ENCODE data around the gene ACTR5.
"Not testable (repeated sequence)": the region's sequence is repeated elsewhere in the genome, so short reads cannot be mapped to it uniquely, and the experiment has no call there.

Gene ACTR5

GRCh38 chr20:38764567-38765318, 16.5 kb downstream of the ACTR5 start:
- peak in 1 of 2 donors; percentile 19 for DNase-seq (ENCODE audit: low read depth in 2 of 2)

GRCh38 chr20:38766071-38766470, 17.8 kb downstream of the ACTR5 start:
- no peak for DNase-seq (ENCODE audit: low read depth in 2 of 2)

DNA sequence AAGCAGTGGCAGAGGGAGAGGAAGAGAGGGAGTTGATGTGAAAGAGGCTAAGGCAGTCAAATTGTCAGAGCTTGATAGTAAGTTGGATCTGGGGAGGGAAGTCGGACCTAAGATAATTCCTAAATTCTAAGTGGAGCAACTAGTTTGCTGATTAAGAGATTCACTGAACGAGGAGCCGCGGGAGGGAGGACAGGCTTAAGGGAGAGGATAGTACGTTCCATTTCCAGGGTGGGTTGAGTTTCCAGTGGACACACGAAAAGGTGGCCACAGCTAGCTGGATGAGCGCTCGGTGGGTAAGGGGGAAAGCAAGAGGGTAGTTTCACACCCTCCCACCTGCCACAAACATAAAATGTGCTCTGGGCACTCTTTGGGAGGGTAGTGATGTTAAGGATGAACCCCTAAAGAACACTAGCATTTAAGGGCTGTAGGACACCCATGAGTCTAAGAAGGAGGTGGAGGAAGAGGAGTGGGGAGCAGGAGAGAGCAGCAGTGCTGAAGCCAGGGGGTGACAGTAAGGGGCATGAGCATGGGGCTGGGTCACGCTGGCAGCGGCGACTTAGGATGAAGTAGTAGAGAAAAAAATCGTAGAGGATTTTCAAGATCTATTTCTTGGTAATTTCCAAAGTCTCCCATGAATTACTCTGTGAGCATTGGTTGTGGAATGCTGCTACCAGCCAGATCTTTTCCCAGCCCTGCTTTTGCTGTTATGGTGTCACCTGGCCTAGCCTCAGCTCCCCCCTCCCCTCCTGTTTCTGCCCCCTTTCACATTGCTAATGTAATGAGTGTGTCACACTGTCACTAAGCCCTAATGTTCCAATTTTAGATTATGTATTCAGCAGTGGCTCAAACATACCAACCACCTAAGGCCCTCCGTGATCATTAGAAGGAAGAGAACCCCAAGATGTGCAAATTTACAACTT, 21.4 kb downstream of the ACTR5 start:
- DNase-seq (ENCODE audit: low read depth in 2 of 2), result no peak

DNA sequence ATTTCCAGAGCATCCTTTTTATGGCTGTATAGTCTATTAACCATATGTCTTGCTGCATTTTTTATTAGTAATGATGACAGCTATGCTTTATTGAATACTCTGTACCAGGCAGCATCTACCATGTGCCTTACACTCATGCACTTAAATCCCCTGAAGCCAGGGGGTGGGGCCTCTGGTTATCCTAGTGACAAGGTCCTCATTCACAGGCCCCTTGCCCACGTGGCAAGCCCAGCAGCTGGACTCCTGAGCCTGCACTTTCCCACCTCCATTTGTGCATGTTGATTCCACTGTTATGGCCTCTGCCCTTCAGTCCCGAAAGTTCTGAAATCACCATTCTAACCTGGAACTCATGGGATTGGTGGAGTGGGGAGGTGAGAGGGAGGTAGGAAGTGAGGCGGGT, 22.3 kb downstream of the ACTR5 start:
- DNase-seq (ENCODE audit: low read depth in 2 of 2), result no peak

DNA sequence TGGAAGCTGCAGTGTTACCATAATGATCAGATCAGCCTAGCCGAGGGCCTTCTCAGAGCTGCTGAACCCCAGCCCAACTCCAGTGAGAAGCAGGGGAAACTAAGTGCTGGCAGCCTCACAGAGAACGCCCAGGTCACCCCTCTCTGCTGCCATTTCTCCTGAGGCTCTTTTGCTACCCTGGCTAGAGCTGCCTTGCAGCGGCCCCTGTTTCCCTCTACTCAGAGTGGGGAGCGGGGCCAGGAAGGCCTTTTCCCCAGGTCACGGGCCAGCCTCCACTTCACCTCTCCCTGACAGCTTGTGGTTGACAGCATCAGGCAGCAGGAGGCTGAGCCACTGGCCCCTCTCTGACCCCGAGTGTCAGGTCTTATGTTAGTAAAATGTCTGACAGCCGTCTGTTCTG, 22.7 kb downstream of the ACTR5 start:
- no peak for DNase-seq (ENCODE audit: low read depth in 2 of 2)

DNA sequence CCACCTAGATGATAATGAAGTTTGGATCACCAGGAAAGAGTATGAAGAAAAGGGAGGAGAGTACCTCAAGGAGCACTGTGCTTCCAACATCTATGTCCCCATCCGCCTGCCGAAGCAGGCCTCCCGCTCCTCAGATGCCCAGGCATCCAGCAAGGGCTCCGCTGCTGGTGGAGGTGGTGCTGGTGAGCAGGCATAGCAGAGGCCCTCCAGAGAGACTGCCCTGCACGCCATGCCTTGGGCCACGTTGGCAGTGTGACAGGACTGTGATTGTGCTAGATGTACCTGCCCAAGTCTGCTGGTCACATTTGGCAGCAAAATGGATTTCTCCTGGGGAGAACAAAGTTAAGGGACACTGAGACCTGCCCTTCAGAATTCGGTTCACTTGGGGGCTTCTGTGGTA, 23.4 kb downstream of the ACTR5 start:
- no peak for DNase-seq (ENCODE audit: low read depth in 2 of 2)

DNA sequence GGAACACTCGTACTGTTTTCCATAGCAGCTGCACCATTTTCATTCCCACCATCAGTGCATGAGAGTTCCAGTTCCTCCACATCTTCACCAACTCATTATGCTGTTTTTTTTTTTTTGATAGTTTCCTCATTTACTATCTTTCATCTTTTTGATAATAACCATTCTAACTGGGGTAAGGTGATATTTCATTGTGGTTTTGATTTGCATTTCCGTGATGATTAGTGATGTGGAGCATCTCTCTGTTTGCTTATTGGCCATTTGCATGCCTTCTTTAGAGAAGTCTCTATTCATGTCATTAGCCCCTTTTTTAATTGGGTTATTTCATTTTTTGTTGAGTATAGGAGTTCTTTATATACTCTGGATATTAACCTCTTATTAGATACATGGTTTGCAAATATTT, 25.9 kb downstream of the ACTR5 start:
- DNase-seq (ENCODE audit: low read depth in 2 of 2), result no peak

GRCh38 chr20:38776363-38776762, 28.1 kb downstream of the ACTR5 start:
- no peak for DNase-seq (ENCODE audit: low read depth in 2 of 2)

DNA sequence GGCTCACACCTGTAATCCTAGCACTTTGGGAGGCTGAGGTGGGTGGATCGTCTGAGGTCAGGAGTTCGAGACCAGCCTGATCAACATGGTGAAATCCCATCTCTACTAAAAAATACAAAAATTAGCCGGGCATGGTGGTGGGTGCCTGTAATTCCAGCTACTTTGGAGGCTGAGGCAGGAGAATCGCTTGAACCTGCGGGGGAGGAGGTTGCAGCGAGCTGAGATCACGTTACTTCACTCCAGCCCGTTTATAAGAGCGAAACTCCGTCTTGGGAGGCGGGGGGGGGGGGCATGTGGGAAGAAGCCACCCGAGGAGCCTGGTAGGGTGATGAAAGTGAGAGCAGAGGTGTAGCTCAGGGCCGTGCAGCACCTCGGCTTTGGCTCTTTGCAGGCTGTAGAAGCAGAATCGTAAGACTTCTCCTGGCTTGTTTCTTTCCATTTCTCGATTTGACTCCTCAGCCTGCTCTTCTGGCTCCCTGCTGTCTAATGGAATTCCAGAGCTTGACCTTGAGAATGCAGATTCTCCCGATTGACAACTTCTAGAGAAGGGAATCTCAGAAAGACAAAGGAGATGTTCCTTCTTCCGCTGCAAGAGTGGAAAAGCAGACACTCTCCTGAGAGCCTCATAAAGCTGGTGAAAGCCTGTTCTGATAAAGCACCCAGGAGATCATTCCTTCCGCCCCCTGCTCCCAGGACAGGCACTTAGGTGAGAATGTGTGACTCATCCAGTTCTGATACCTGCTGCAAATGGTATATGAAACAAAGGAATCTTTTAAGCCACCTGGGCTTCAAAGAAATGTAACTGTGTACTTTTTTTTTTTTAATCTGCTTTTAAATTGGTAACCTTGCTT, 31.2 kb downstream of the ACTR5 start:
- no peak for DNase-seq (ENCODE audit: low read depth in 2 of 2)

DNA sequence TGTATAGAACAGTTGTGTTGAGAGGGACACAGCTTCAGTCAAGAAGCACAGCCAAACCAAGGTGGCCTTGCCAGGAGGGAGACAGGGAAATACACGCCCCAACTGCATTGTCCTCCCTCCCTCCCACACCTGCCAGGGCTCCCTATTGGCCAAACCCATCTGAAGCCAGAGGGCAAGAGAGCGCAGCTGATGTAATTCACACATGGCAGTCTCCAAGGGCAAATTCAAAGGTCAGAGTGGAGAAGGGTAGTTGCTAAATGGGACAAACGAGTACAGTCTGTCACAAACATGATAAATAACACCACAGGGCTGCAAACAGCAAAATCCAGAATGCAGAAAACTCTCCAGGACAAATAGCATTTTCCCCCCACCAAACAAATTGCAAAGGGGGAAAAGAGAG, 34.0 kb downstream of the ACTR5 start:
- no peak for DNase-seq (ENCODE audit: low read depth in 2 of 2)

- no peak for DNase-seq (ENCODE audit: low read depth in 2 of 2)
Observed at GRCh38 chr20:38787870-38788269, 39.6 kb downstream of the ACTR5 start.

- no peak for DNase-seq (ENCODE audit: low read depth in 2 of 2)
Observed at GRCh38 chr20:38789503-38790199, 41.4 kb downstream of the ACTR5 start.

- DNase-seq (ENCODE audit: low read depth in 2 of 2), result peak in 1 of 2 donors; percentile 34
Observed at GRCh38 chr20:38790200-38791053, 42.2 kb downstream of the ACTR5 start.

DNA sequence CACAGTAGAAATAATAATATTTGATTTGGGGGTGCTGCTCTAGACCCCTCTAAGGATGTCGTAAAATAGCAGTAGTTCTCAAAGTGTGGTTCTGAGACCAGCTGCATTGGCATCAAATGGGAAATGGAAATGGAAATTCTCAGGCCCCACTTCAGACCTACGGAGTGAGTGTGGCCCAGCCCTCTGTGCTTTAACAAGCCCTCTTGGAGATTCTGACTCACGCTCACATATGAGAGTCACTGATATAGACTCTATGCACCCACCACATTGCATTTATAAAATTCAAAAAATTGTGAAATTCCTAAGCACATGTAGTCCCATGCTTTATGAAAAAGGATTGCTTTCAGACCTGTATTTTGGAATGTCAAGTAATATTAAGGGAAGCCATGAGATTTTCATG, 43.0 kb downstream of the ACTR5 start:
- DNase-seq (ENCODE audit: low read depth in 2 of 2), result no peak

- DNase-seq (ENCODE audit: low read depth in 2 of 2), result no peak
Observed at GRCh38 chr20:38791940-38792339, 43.7 kb downstream of the ACTR5 start.

- not testable (repeated sequence) for DNase-seq (ENCODE audit: low read depth in 2 of 2)
Observed at GRCh38 chr20:38794057-38794456, 45.8 kb downstream of the ACTR5 start.

DNA sequence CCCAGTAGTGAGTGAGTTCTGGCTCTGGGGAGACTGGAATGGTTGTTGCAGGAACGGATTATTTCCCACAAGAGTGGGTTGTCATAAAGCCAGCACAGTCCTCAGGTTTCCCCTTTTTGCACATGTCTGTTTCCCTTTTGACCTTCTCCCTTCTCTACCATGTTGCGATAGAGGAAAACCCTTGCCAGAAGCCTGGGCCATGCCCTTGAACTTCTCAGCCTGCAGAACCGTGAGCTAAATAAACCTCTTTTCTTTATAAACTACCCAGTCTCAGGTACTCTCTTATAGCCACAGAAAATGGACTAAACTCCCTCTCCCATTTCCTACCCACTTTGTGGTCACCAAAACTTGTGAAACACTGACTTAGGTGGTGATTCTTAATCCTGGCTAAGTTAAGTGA, 50.0 kb downstream of the ACTR5 start:
- no peak for DNase-seq (ENCODE audit: low read depth in 2 of 2)

- DNase-seq (ENCODE audit: low read depth in 2 of 2), result no peak
Observed at GRCh38 chr20:38799203-38799602, 50.9 kb downstream of the ACTR5 start.

GRCh38 chr20:38800882-38801281, 52.6 kb downstream of the ACTR5 start:
- DNase-seq (ENCODE audit: low read depth in 2 of 2), result no peak

GRCh38 chr20:38804221-38804620, 56.0 kb downstream of the ACTR5 start:
- DNase-seq (ENCODE audit: low read depth in 2 of 2), result no peak

All from activated CD8-positive, alpha-beta memory T cell treated with anti-CD3 and anti-CD28 coated beads for 4 hours (primary cell).